ENCODE results near the gene RAD9A.

The RAD9A gene

DNA sequence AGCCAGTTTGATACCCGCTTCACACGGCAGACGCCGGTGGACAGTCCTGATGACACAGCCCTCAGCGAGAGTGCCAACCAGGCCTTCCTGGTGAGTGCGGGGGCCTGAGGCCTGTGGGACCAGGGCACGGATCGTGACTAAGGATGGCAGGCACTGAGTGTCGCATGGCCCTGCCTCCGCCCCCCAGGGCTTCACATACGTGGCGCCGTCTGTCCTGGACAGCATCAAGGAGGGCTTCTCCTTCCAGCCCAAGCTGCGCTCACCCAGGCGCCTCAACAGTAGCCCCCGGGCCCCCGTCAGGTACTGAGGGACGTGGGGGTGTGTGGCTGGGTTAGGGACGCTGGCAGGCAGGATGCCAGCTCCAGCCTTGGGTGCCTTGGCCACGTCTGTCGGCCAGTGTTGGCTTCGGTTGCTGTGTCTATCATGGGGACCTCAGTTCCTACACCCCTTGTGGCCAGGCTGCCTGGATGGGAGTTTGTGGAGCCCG is 42.7 kb downstream of the RAD9A start (continued):
- TF ChIP-seq ZNF174 (tag by site-specific recombination; IDR thresholded peaks at IDR 0.05), result no peak
- TF ChIP-seq, protein P1, sequence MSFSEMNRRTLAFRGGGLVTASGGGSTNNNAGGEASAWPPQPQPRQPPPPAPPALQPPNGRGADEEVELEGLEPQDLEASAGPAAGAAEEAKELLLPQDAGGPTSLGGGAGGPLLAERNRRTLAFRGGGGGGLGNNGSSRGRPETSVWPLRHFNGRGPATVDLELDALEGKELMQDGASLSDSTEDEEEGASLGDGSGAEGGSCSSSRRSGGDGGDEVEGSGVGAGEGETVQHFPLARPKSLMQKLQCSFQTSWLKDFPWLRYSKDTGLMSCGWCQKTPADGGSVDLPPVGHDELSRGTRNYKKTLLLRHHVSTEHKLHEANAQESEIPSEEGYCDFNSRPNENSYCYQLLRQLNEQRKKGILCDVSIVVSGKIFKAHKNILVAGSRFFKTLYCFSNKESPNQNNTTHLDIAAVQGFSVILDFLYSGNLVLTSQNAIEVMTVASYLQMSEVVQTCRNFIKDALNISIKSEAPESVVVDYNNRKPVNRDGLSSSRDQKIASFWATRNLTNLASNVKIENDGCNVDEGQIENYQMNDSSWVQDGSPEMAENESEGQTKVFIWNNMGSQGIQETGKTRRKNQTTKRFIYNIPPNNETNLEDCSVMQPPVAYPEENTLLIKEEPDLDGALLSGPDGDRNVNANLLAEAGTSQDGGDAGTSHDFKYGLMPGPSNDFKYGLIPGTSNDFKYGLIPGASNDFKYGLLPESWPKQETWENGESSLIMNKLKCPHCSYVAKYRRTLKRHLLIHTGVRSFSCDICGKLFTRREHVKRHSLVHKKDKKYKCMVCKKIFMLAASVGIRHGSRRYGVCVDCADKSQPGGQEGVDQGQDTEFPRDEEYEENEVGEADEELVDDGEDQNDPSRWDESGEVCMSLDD (tag by site-specific recombination; IDR thresholded peaks at IDR 0.05), result no peak
- TF ChIP-seq ZNF248 (tag by site-specific recombination; IDR thresholded peaks at IDR 0.05), result no peak
- TF ChIP-seq, protein P2, sequence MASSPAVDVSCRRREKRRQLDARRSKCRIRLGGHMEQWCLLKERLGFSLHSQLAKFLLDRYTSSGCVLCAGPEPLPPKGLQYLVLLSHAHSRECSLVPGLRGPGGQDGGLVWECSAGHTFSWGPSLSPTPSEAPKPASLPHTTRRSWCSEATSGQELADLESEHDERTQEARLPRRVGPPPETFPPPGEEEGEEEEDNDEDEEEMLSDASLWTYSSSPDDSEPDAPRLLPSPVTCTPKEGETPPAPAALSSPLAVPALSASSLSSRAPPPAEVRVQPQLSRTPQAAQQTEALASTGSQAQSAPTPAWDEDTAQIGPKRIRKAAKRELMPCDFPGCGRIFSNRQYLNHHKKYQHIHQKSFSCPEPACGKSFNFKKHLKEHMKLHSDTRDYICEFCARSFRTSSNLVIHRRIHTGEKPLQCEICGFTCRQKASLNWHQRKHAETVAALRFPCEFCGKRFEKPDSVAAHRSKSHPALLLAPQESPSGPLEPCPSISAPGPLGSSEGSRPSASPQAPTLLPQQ (tag by site-specific recombination; IDR thresholded peaks at IDR 0.05), result no peak
- TF ChIP-seq, protein P3, sequence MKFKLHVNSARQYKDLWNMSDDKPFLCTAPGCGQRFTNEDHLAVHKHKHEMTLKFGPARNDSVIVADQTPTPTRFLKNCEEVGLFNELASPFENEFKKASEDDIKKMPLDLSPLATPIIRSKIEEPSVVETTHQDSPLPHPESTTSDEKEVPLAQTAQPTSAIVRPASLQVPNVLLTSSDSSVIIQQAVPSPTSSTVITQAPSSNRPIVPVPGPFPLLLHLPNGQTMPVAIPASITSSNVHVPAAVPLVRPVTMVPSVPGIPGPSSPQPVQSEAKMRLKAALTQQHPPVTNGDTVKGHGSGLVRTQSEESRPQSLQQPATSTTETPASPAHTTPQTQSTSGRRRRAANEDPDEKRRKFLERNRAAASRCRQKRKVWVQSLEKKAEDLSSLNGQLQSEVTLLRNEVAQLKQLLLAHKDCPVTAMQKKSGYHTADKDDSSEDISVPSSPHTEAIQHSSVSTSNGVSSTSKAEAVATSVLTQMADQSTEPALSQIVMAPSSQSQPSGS (tag by site-specific recombination; IDR thresholded peaks at IDR 0.05; ENCODE audit: low read depth), result no peak
- TF ChIP-seq ZIC2 (tag by site-specific recombination; IDR thresholded peaks at IDR 0.05), result no peak
- TF ChIP-seq ZNF624 (tag by site-specific recombination; IDR thresholded peaks at IDR 0.05), result no peak
- no peak for TF ChIP-seq ZNF391 (tag by site-specific recombination; IDR thresholded peaks at IDR 0.05; ENCODE audit: borderline replicate concordance, low read depth)

DNA sequence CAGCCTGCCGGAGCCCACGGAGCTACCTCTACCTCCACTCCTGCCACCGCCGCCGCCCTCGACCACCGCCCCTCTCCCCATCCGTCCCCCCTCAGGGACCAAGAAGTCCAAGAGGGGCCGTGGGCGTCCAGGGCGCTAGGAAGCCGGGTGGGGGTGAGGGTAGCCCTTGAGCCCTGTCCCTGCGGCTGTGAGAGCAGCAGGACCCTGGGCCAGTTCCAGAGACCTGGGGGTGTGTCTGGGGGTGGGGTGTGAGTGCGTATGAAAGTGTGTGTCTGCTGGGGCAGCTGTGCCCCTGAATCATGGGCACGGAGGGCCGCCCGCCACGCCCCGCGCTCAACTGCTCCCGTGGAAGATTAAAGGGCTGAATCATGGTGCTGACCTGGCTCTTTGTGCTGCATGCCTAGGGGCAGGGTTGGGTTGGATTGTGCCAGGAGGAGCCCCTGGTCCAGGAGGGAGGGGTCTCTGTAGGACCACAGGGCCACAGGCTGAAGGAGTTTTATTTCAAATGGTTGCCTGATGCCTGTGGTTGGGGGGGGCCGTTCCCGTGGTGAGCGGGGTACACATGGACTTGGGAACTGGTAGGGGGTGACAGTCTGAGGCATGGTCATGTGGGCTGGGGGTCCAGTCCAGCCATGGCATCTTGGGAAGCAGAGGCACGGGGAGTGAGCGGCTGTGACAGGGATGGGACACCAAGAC is 43.4 kb downstream of the RAD9A start:
- Histone ChIP-seq H3K9me3 (ENCODE audit: control insufficient read depth, insufficient read depth, low read depth, low read length) (no peaks in the 10 kb centered on the region), H3K36me3 (ENCODE audit: control insufficient read depth in 2 of 2, insufficient read depth in 1 of 2, low read length in 2 of 2) (peaks cover 4 to 88% of the 10 kb centered on the region in 2 experiments; a peak in 2 of 3 replicates), H3K4me1 (ENCODE audit: control insufficient read depth, insufficient read depth, low read length) (no peaks in the 10 kb centered on the region), H3K4me3 (ENCODE audit: low read depth, low read length) (no peak overlapping the region), H3K27ac (ENCODE audit: extremely low read depth, low read depth, low read length) (no peak overlapping the region)
- ChIA-PET POLR2A (interaction anchor here (1.0 kb wide), 1 partner anchor 34 kb away, joined by 3 read pairs; the partner anchor contains the start of gene TMEM134), CTCF (interaction anchor here (1.6 kb wide), 1 partner anchor 34 kb away, joined by 5 read pairs; the partner anchor contains the start of gene PPP1CA)
- TF ChIP-seq, protein P4, sequence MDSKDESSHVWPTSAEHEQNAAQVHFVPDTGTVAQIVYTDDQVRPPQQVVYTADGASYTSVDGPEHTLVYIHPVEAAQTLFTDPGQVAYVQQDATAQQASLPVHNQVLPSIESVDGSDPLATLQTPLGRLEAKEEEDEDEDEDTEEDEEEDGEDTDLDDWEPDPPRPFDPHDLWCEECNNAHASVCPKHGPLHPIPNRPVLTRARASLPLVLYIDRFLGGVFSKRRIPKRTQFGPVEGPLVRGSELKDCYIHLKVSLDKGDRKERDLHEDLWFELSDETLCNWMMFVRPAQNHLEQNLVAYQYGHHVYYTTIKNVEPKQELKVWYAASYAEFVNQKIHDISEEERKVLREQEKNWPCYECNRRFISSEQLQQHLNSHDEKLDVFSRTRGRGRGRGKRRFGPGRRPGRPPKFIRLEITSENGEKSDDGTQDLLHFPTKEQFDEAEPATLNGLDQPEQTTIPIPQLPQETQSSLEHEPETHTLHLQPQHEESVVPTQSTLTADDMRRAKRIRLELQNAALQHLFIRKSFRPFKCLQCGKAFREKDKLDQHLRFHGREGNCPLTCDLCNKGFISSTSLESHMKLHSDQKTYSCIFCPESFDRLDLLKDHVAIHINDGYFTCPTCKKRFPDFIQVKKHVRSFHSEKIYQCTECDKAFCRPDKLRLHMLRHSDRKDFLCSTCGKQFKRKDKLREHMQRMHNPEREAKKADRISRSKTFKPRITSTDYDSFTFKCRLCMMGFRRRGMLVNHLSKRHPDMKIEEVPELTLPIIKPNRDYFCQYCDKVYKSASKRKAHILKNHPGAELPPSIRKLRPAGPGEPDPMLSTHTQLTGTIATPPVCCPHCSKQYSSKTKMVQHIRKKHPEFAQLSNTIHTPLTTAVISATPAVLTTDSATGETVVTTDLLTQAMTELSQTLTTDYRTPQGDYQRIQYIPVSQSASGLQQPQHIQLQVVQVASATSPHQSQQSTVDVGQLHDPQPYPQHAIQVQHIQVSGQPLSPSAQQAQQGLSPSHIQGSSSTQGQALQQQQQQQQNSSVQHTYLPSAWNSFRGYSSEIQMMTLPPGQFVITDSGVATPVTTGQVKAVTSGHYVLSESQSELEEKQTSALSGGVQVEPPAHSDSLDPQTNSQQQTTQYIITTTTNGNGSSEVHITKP (tag by site-specific recombination; IDR thresholded peaks at IDR 0.05), result no peak
- TF ChIP-seq, protein P5, sequence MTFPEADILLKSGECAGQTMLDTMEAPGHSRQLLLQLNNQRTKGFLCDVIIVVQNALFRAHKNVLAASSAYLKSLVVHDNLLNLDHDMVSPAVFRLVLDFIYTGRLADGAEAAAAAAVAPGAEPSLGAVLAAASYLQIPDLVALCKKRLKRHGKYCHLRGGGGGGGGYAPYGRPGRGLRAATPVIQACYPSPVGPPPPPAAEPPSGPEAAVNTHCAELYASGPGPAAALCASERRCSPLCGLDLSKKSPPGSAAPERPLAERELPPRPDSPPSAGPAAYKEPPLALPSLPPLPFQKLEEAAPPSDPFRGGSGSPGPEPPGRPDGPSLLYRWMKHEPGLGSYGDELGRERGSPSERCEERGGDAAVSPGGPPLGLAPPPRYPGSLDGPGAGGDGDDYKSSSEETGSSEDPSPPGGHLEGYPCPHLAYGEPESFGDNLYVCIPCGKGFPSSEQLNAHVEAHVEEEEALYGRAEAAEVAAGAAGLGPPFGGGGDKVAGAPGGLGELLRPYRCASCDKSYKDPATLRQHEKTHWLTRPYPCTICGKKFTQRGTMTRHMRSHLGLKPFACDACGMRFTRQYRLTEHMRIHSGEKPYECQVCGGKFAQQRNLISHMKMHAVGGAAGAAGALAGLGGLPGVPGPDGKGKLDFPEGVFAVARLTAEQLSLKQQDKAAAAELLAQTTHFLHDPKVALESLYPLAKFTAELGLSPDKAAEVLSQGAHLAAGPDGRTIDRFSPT (tag by site-specific recombination; IDR thresholded peaks at IDR 0.05), result peak; percentile 25; the same call in 1 of the 2 replicates
- TF ChIP-seq ZSCAN23 (tag by site-specific recombination; IDR thresholded peaks at IDR 0.05) (no peak), ZNF658 (tag by site-specific recombination; IDR thresholded peaks at IDR 0.05) (no peak), ZNF335 (tag by site-specific recombination; conservative IDR thresholded peaks at IDR 0.05) (no peak), ZBTB48 (tag by site-specific recombination; IDR thresholded peaks at IDR 0.05) (no peak), ZNF654 (tag by site-specific recombination; IDR thresholded peaks at IDR 0.05; ENCODE audit: low read depth) (no peak), ZNF701 (tag by site-specific recombination; IDR thresholded peaks at IDR 0.05) (no peak), ZNF768 (tag by site-specific recombination; IDR thresholded peaks at IDR 0.05) (no peak), GFI1B (tag by site-specific recombination; IDR thresholded peaks at IDR 0.05) (no peak), ZNF404 (tag by site-specific recombination; IDR thresholded peaks at IDR 0.05) (no peak), ZNF677 (tag by site-specific recombination; IDR thresholded peaks at IDR 0.05) (no peak), ZNF600 (tag by site-specific recombination; IDR thresholded peaks at IDR 0.05) (no peak), ZNF266 (tag by site-specific recombination; IDR thresholded peaks at IDR 0.05; ENCODE audit: low read depth) (no peak), GLIS1 (tag by site-specific recombination; IDR thresholded peaks at IDR 0.05) (no peak), ZNF221 (tag by site-specific recombination; IDR thresholded peaks at IDR 0.05; ENCODE audit: borderline replicate concordance) (no peak), RBAK (tag by site-specific recombination; IDR thresholded peaks at IDR 0.05) (no peak)

Data from HEK293 (cell line).